WTC11 (cell line): Measurements from ENCODE around the gene CDC25A. TPM values are rescaled to one million over a fixed set of nuclear protein-coding genes. Genes with fewer than 3 reads are reported as not detected.

Experiments
- ATAC-seq: fragments of 200-7000 bp; cut with Tn5 transposase; 2 replicates; pipeline ENCODE4 v1.10.0; 2021; ENCODE audit warnings: mild to moderate bottlenecking, moderate library complexity
- CTCF ChIA-PET: fragments of 300-600 bp; sonication (Branson Sonifier 250); formaldehyde crosslinking; loops from one replicate; lab custom pipeline; 2021; ENCODE audit warnings: antibody characterized with exemption; lab: Charles Lee
- POLR2A ChIA-PET: fragments of 350-600 bp; sonication (Branson Sonifier 250); formaldehyde crosslinking; loops from one replicate; lab custom pipeline; 2021; ENCODE audit warnings: antibody characterized with exemption; lab: Charles Lee
- DNase-seq: peaks from one replicate; pipeline ENCODE4 v3.0.0; 2021; ENCODE audit warnings: low spot score
- H3K27ac Mint-ChIP-seq: 2 replicates; pipeline ENCODE4 v1.8.0; 2021; ENCODE audit warnings: mixed read lengths
- H3K27me3 Mint-ChIP-seq: 2 replicates; pipeline ENCODE4 v1.8.0; 2021; ENCODE audit warnings: low read depth, mild to moderate bottlenecking, moderate library complexity, mixed read lengths
- H3K36me3 Mint-ChIP-seq: 2 replicates; pipeline ENCODE4 v1.8.0; 2021; ENCODE audit warnings: mixed read lengths
- H3K4me1 Mint-ChIP-seq: 2 replicates; pipeline ENCODE4 v1.8.0; 2022; ENCODE audit warnings: mixed read lengths
- H3K4me3 Mint-ChIP-seq: 2 replicates; pipeline ENCODE4 v1.8.0; 2021; ENCODE audit warnings: mild to moderate bottlenecking, moderate library complexity, mixed read lengths
- H3K9me3 Mint-ChIP-seq: 2 replicates; pipeline ENCODE4 v1.8.0; 2021; ENCODE audit warnings: mixed read lengths
- ATF2 ChIP-seq: sonication (generic); formaldehyde crosslinking; IDR thresholded peaks from 2 replicates; pipeline ENCODE4 v1.8.1; 2022; ENCODE audit warnings: low read depth, missing genetic modification reagents, borderline replicate concordance
- EMX1 ChIP-seq: fragments of 250-450 bp; sonication (Bioruptor Pico); IDR thresholded peaks from 2 replicates; pipeline ENCODE4 v1.8.0; 2021; ENCODE audit warnings: mild to moderate bottlenecking
- ETV6 ChIP-seq: sonication (generic); formaldehyde crosslinking; IDR thresholded peaks from 2 replicates; pipeline ENCODE4 v1.8.1; 2022; ENCODE audit warnings: mild to moderate bottlenecking, missing genetic modification reagents
- GTF2I ChIP-seq: fragments of 250-450 bp; sonication (Bioruptor Pico); conservative IDR thresholded peaks from 2 replicates; pipeline ENCODE4 v1.4.0; 2021; ENCODE audit warnings: mild to moderate bottlenecking
- IRF1 ChIP-seq: sonication (generic); formaldehyde crosslinking; IDR thresholded peaks from 2 replicates; pipeline ENCODE4 v1.8.0; 2023; ENCODE audit warnings: missing genetic modification reagents
- KAT7 ChIP-seq: sonication (generic); formaldehyde crosslinking; IDR thresholded peaks from 2 replicates; pipeline ENCODE4 v1.8.1; 2023; ENCODE audit warnings: missing genetic modification reagents, mild to moderate bottlenecking, borderline replicate concordance
- NFATC4 ChIP-seq: fragments of 250-450 bp; sonication (Bioruptor Pico); IDR thresholded peaks from 2 replicates; pipeline ENCODE4 v1.9.0; 2021; ENCODE audit warnings: mild to moderate bottlenecking
- NFE2L1 ChIP-seq: sonication (generic); formaldehyde crosslinking; IDR thresholded peaks from 2 replicates; pipeline ENCODE4 v1.8.1; 2023; ENCODE audit warnings: missing genetic modification reagents
- PRDM15 ChIP-seq: sonication (generic); formaldehyde crosslinking; IDR thresholded peaks from 2 replicates; pipeline ENCODE4 v1.8.0; 2022; ENCODE audit warnings: missing genetic modification reagents
- STAT6 ChIP-seq: sonication (generic); formaldehyde crosslinking; conservative IDR thresholded peaks from 2 replicates; pipeline ENCODE4 v1.8.1; 2023; ENCODE audit warnings: mild to moderate bottlenecking, low read depth, missing genetic modification reagents, moderate library complexity
- TEAD1 ChIP-seq: sonication (generic); formaldehyde crosslinking; IDR thresholded peaks from 2 replicates; pipeline ENCODE4 v1.8.0; 2022; ENCODE audit warnings: mild to moderate bottlenecking, missing genetic modification reagents
- ZNF121 ChIP-seq: sonication (generic); formaldehyde crosslinking; IDR thresholded peaks from 2 replicates; pipeline ENCODE4 v1.8.0; 2023; ENCODE audit warnings: missing genetic modification reagents
- ZNF317 ChIP-seq: sonication (generic); formaldehyde crosslinking; IDR thresholded peaks from 2 replicates; pipeline ENCODE4 v1.8.1; 2023; ENCODE audit warnings: low read depth, mild to moderate bottlenecking, moderate library complexity, missing genetic modification reagents, borderline replicate concordance
- ZNF396 ChIP-seq: fragments of 250-450 bp; sonication (Bioruptor Pico); IDR thresholded peaks from 2 replicates; pipeline ENCODE4 v1.8.0; 2021; ENCODE audit warnings: mild to moderate bottlenecking, moderate library complexity, borderline replicate concordance
- ZNF416 ChIP-seq: fragments of 250-450 bp; sonication (Bioruptor Pico); IDR thresholded peaks from 2 replicates; pipeline ENCODE4 v1.9.0; 2021; ENCODE audit warnings: mild to moderate bottlenecking, inconsistent platforms
- ZNF671 ChIP-seq: fragments of 250-450 bp; sonication (Bioruptor Pico); IDR thresholded peaks from 2 replicates; pipeline ENCODE4 v1.8.0; 2021; ENCODE audit warnings: mild to moderate bottlenecking
- total RNA-seq: library from RNA; stranded (reverse); gene quantifications from 3 replicates; pipeline ENCODE4 v1.2.3, GENCODE V29; 2021

The CDC25A gene
- total RNA-seq, 1 experiment from 2014 or later, result 57.6 TPM

GRCh38 chr3:48219543-48219942, 31.3 kb upstream of the CDC25A start:
- no peak for DNase-seq
- no peak for ATAC-seq
- H3K36me3 Mint-ChIP-seq, result no peaks in the 10 kb centered on the region
- no peaks in the 10 kb centered on the region for H3K4me1 Mint-ChIP-seq
- H3K9me3 Mint-ChIP-seq, result no peaks in the 10 kb centered on the region
- H3K4me3 Mint-ChIP-seq, result no peak overlapping the region
- H3K27me3 Mint-ChIP-seq, result peaks cover 16% of the 10 kb centered on the region
- POLR2A ChIA-PET, result no interaction called here
- CTCF ChIA-PET, result interaction anchor here (1.3 to 1.4 kb wide), 2 partner anchors 25 to 180 kb away, joined by 3 read pairs; no protein-coding TSS in a partner anchor
- no peak overlapping the region for H3K27ac Mint-ChIP-seq
- TF ChIP-seq NFE2L1 (CRISPR knock-in tag), result no peak
- no peak for TF ChIP-seq ZNF317 (CRISPR knock-in tag)
- TF ChIP-seq GTF2I (CRISPR knock-in tag), result no peak
- no peak for TF ChIP-seq ETV6 (CRISPR knock-in tag)
- no peak for TF ChIP-seq IRF1 (CRISPR knock-in tag)
- no peak for TF ChIP-seq EMX1 (CRISPR knock-in tag)
- TF ChIP-seq ZNF121 (CRISPR knock-in tag), result no peak
- TF ChIP-seq ZNF671 (CRISPR knock-in tag), result no peak
- no peak for TF ChIP-seq ZNF416 (CRISPR knock-in tag)
- no peak for TF ChIP-seq TEAD1 (CRISPR knock-in tag)
- no peak for TF ChIP-seq NFATC4 (CRISPR knock-in tag)
- TF ChIP-seq STAT6 (CRISPR knock-in tag), result no peak
- no peak for TF ChIP-seq ZNF396 (CRISPR knock-in tag)
- TF ChIP-seq KAT7, result no peak
- TF ChIP-seq ATF2 (CRISPR knock-in tag), result no peak
- no peak for TF ChIP-seq PRDM15 (CRISPR knock-in tag)

GRCh38 chr3:48218537-48218936, 30.3 kb upstream of the CDC25A start:
- H3K9me3 Mint-ChIP-seq, result no peaks in the 10 kb centered on the region
- H3K4me1 Mint-ChIP-seq, result no peaks in the 10 kb centered on the region
- TF ChIP-seq STAT6 (CRISPR knock-in tag), result no peak
- H3K27me3 Mint-ChIP-seq, result peaks cover 16% of the 10 kb centered on the region
- no peak overlapping the region for H3K27ac Mint-ChIP-seq
- ChIA-PET CTCF (interaction anchor here (0.5 to 1.9 kb wide), 5 partner anchors 13 to 218 kb away, joined by 3 to 9 read pairs (median 3); no protein-coding TSS in a partner anchor), POLR2A (interaction anchor here (0.5 kb wide), 1 partner anchor 316 kb away, joined by 3 read pairs; no protein-coding TSS in a partner anchor)
- H3K36me3 Mint-ChIP-seq, result no peaks in the 10 kb centered on the region
- DNase-seq, result no peak
- no peak overlapping the region for H3K4me3 Mint-ChIP-seq
- no peak for ATAC-seq
